ENCODE measurements around the gene ATXN7. TPM values are rescaled to one million over a fixed set of nuclear protein-coding genes. Genes with fewer than 3 reads are reported as not detected.

The ATXN7 gene
- polyA plus RNA-seq, 3 donors = 2.7 to 29.5 (median 3.2) TPM

DNA sequence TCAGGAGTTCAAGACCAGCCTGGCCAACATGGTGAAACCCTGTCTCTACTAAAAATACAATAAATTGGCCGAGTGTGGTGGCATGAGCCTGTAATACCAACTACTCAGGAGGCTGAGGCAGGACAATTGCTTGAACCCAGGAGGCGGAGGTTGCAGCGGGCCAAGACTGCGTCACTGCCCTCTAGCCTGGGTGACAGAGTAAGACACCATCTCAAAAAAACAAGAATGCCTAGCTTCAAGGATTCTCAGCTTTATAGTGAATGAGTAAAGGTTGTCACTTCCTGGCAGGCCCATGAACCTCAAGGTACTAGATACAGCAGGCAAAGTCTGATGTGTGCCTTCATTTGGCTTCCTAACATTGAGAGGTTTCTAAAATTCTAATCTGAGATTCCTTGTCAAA is 14.5 kb upstream of the ATXN7 start:
- no peak overlapping the region for H3K9ac ChIP-seq (ENCODE audit: insufficient read depth, low read length, poor library complexity, severe bottlenecking)
- H3K79me2 ChIP-seq (ENCODE audit: insufficient read depth, low read length) = peaks cover 36% of the 10 kb centered on the region
- no peaks in the 10 kb centered on the region for H3K9me3 ChIP-seq (replicated peaks in 1 of 2; ENCODE audit: control insufficient read depth in 1 of 2, insufficient read depth in 1 of 2, low read length in 2 of 2)
- no peaks in the 10 kb centered on the region for H3K4me1 ChIP-seq (ENCODE audit: control insufficient read depth in 1 of 2, insufficient read depth in 2 of 2, low read length in 2 of 2)
- peaks cover 22% of the 10 kb centered on the region for H4K20me1 ChIP-seq (ENCODE audit: insufficient read depth, low read length)
- no peak overlapping the region for H3K4me3 Mint-ChIP-seq
- peak overlapping the region in 1 of 7 donors; percentile 6 for H3K27ac Mint-ChIP-seq
- no peak overlapping the region for H2AFZ ChIP-seq (ENCODE audit: insufficient read depth, low read depth, low read length, poor library complexity, severe bottlenecking)
- H3K27me3 ChIP-seq (ENCODE audit: control insufficient read depth in 2 of 2, insufficient read depth in 2 of 2, low read length in 2 of 2) = no peaks in the 10 kb centered on the region
- no peaks in the 10 kb centered on the region for H3K36me3 Mint-ChIP-seq
- TF ChIP-seq, protein P1, sequence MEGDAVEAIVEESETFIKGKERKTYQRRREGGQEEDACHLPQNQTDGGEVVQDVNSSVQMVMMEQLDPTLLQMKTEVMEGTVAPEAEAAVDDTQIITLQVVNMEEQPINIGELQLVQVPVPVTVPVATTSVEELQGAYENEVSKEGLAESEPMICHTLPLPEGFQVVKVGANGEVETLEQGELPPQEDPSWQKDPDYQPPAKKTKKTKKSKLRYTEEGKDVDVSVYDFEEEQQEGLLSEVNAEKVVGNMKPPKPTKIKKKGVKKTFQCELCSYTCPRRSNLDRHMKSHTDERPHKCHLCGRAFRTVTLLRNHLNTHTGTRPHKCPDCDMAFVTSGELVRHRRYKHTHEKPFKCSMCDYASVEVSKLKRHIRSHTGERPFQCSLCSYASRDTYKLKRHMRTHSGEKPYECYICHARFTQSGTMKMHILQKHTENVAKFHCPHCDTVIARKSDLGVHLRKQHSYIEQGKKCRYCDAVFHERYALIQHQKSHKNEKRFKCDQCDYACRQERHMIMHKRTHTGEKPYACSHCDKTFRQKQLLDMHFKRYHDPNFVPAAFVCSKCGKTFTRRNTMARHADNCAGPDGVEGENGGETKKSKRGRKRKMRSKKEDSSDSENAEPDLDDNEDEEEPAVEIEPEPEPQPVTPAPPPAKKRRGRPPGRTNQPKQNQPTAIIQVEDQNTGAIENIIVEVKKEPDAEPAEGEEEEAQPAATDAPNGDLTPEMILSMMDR (IDR thresholded peaks at IDR 0.05) = no peak
- H3K36me3 ChIP-seq (replicated peaks in 1 of 2; ENCODE audit: control insufficient read depth in 1 of 2, insufficient read depth in 2 of 2, low read length in 2 of 2) = no peaks in the 10 kb centered on the region
- no peak for DNase-seq
- WGBS (ENCODE audit: insufficient coverage) = no CpG with 5 or more reads among the region's 4 CpGs
- no peak overlapping the region for H3K4me3 ChIP-seq (replicated peaks in 1 of 3; ENCODE audit: low read depth in 2 of 3, low read length in 3 of 3)
- H3K4me1 Mint-ChIP-seq = no peaks in the 10 kb centered on the region
- H3K27ac ChIP-seq (ENCODE audit: low read depth in 1 of 2, low read length in 2 of 2) = no peak overlapping the region
- no peaks in the 10 kb centered on the region for H3K27me3 Mint-ChIP-seq (ENCODE audit: low read depth in 3 of 3)
- intact Hi-C loops (cut with micrococcal nuclease) = no loop called here
- no peak overlapping the region for H3K4me2 ChIP-seq (replicated peaks; ENCODE audit: extremely low read depth, low read length, poor library complexity, severe bottlenecking)
- peaks cover 0 to 2% (median 0%) of the 10 kb centered on the region in 7 donors for H3K9me3 Mint-ChIP-seq

DNA sequence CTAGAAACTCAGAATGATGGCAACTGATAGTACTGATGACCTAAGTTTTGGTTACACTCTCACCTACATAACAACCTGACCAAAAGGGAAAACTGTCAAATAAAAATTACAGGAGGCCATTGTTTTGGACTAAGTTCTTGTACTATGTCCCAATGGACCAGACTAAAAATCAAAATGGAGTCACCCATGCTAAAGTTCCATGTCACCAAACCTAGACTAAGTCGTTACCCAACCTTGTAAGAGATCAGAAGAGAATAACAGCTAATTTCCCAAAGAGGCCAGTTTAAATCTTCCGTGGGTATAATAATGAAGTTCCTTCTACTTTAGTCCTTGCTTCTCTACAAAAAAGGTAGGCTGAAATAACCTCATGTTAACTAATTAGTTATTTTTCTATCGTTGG is 12.4 kb upstream of the ATXN7 start:
- H3K4me3 Mint-ChIP-seq = no peak overlapping the region
- Histone ChIP-seq H3K4me1 (ENCODE audit: control insufficient read depth in 1 of 2, insufficient read depth in 2 of 2, low read length in 2 of 2) (peaks cover 0 to 5% of the 10 kb centered on the region in 2 donors), H2AFZ (ENCODE audit: insufficient read depth, low read depth, low read length, poor library complexity, severe bottlenecking) (no peak overlapping the region), H3K79me2 (ENCODE audit: insufficient read depth, low read length) (peaks cover 47% of the 10 kb centered on the region), H3K4me3 (replicated peaks in 1 of 3; ENCODE audit: low read depth in 2 of 3, low read length in 3 of 3) (no peak overlapping the region), H3K27me3 (ENCODE audit: control insufficient read depth in 2 of 2, insufficient read depth in 2 of 2, low read length in 2 of 2) (no peaks in the 10 kb centered on the region), H3K27ac (ENCODE audit: low read depth in 1 of 2, low read length in 2 of 2) (no peak overlapping the region), H4K20me1 (ENCODE audit: insufficient read depth, low read length) (peaks cover 20% of the 10 kb centered on the region), H3K36me3 (replicated peaks in 1 of 2; ENCODE audit: control insufficient read depth in 1 of 2, insufficient read depth in 2 of 2, low read length in 2 of 2) (no peaks in the 10 kb centered on the region), H3K9ac (ENCODE audit: insufficient read depth, low read length, poor library complexity, severe bottlenecking) (no peak overlapping the region), H3K9me3 (replicated peaks in 1 of 2; ENCODE audit: control insufficient read depth in 1 of 2, insufficient read depth in 1 of 2, low read length in 2 of 2) (no peaks in the 10 kb centered on the region), H3K4me2 (replicated peaks; ENCODE audit: extremely low read depth, low read length, poor library complexity, severe bottlenecking) (no peak overlapping the region)
- H3K27ac Mint-ChIP-seq = no peak overlapping the region
- H3K4me1 Mint-ChIP-seq = peaks cover 4% of the 10 kb centered on the region
- no peak for DNase-seq
- H3K9me3 Mint-ChIP-seq = peaks cover 0 to 2% (median 0%) of the 10 kb centered on the region in 7 donors
- intact Hi-C loops (cut with micrococcal nuclease) = no loop called here
- peaks cover 0 to 3% of the 10 kb centered on the region in 2 donors for H3K36me3 Mint-ChIP-seq
- TF ChIP-seq, protein P1 (IDR thresholded peaks at IDR 0.05) = no peak
- no CpG with 5 or more reads among the region's 3 CpGs for WGBS (ENCODE audit: insufficient coverage)
- no peaks in the 10 kb centered on the region for H3K27me3 Mint-ChIP-seq (ENCODE audit: low read depth in 3 of 3)
